Measurements from ENCODE around the gene ATG13. TPM values are rescaled to one million over a fixed set of nuclear protein-coding genes. Genes with fewer than 3 reads are reported as not detected.

Gene ATG13
- total and polyA plus RNA-seq, 2 of the 8 experiments (the other 6 are each of a cell fraction or from before 2014, with no cell fraction given), result 65.0 to 77.4 TPM

- TF ChIP-seq CHD7 (IDR thresholded peaks at IDR 0.05; ENCODE audit: insufficient replicate concordance, low read length), result no peak
- no peak for TF ChIP-seq SP1 (IDR thresholded peaks at IDR 0.05; ENCODE audit: low read depth, low read length)
- TF ChIP-seq POLR2A (IDR thresholded peaks at IDR 0.05; ENCODE audit: control extremely low read depth in 1 of 2, low read depth in 2 of 2, low read length in 2 of 2), result no peak
- no peak for TF ChIP-seq TEAD4 (IDR thresholded peaks at IDR 0.05; ENCODE audit: low read depth, low read length)
- TF ChIP-seq SIRT6 (IDR thresholded peaks at IDR 0.05; ENCODE audit: low read length), result no peak
- TF ChIP-seq USF2 (IDR thresholded peaks at IDR 0.05; ENCODE audit: low read length), result no peak
- TF ChIP-seq BRCA1 (IDR thresholded peaks at IDR 0.05; ENCODE audit: low read depth, low read length), result no peak
- TF ChIP-seq CTBP2 (IDR thresholded peaks at IDR 0.05; ENCODE audit: borderline replicate concordance, insufficient read depth, insufficient read length, low read length), result no peak
- no peak for TF ChIP-seq RNF2 (IDR thresholded peaks at IDR 0.05; ENCODE audit: borderline replicate concordance, low read depth, low read length, missing control alignments, poor library complexity, severe bottlenecking)
These were observed 1.5 kb downstream of the ATG13 start (continued) for GRCh38 chr11:46618837-46619236.

Measured in H1 (cell line).